K562 (cell line): ENCODE measurements around the gene MALAT1. TPM values are rescaled to one million over a fixed set of nuclear protein-coding genes. Genes with fewer than 3 reads are reported as not detected.

Experiments used
- BMI1 ChIP-seq: fragments of 150-350 bp; IDR thresholded peaks from 2 replicates; pipeline ENCODE4 v1.6.1; 2014; ENCODE audit warnings: low read length
- BRF1 ChIP-seq: IDR thresholded peaks from 3 replicates; pipeline ENCODE4 v1.6.1; 2011; ENCODE audit warnings: borderline replicate concordance, mild to moderate bottlenecking; ENCODE audit not compliant: insufficient read length; ENCODE audit errors: extremely low read depth
- CBX2 ChIP-seq: fragments of 200-600 bp; sonication (generic); IDR thresholded peaks from one replicate; pipeline ENCODE4 v1.6.1; 2012; ENCODE audit warnings: mild to moderate bottlenecking, low read length, inconsistent platforms; ENCODE audit not compliant: insufficient read depth, poor library complexity, severe bottlenecking
- COPS2 ChIP-seq: fragments of 450-650 bp; conservative IDR thresholded peaks from 2 replicates; pipeline ENCODE4 v1.6.1; 2016; ENCODE audit warnings: mild to moderate bottlenecking, moderate library complexity
- GATAD2A ChIP-seq: fragments of 450-650 bp; IDR thresholded peaks from 2 replicates; pipeline ENCODE4 v1.6.1; 2017
- GATAD2B ChIP-seq: fragments of 450-650 bp; IDR thresholded peaks from 2 replicates; pipeline ENCODE4 v1.6.1; 2017; ENCODE audit warnings: mild to moderate bottlenecking, borderline replicate concordance
- HSF4 ChIP-seq: fragments of 250-450 bp; sonication (Bioruptor Pico); IDR thresholded peaks from 2 replicates; pipeline ENCODE4 v2.1.2; 2022; ENCODE audit warnings: mild to moderate bottlenecking, moderate library complexity, borderline replicate concordance
- MAFK ChIP-seq: IDR thresholded peaks from 2 replicates; pipeline ENCODE4 v1.6.1; 2011; ENCODE audit warnings: low read length, improper control_type of control experiment
- MIER1 ChIP-seq: fragments of 450-650 bp; IDR thresholded peaks from 2 replicates; pipeline ENCODE4 v1.6.1; 2016; ENCODE audit warnings: antibody characterized with exemption, mild to moderate bottlenecking, low read depth
- ZNF347 ChIP-seq: fragments of 450-650 bp; formaldehyde crosslinking; IDR thresholded peaks from 2 replicates; pipeline ENCODE4 v1.4.0; 2020; ENCODE audit warnings: low read depth, mild to moderate bottlenecking, moderate library complexity
- ZNF561 ChIP-seq: fragments of 450-650 bp; formaldehyde crosslinking; conservative IDR thresholded peaks from 2 replicates; pipeline ENCODE4 v1.4.0; 2020; ENCODE audit warnings: mild to moderate bottlenecking, moderate library complexity
- polyA plus RNA-seq, 8 experiments: library from polyadenylated mRNA; depleted of rRNA in 4 of 8; stranded (reverse) in 5 of 8; unstranded in 3 of 8; fragments of >200 nt; fragmentation: Nextera tagmentation in 2 of 8; fragmentation: Illumina TruSeq in 1 of 8; extraction: Ambion mirVana in 2 of 8; extraction: Trizol in 1 of 8; gene quantifications; 2 replicates each; pipeline versions ENCODE4 v1.2.1 to v1.2.3, GENCODE V29; 2011 to 2014; ENCODE audit warnings: inconsistent platforms in 1 of 8, missing spikeins in 1 of 8
- total RNA-seq, 7 experiments: library from RNA; depleted of rRNA in 6 of 7; stranded (reverse); fragments of >200 nt in 6 of 7; fragmentation: Illumina TruSeq in 2 of 7; extraction: Trizol in 2 of 7; gene quantifications; 2 replicates each; pipeline versions ENCODE4 v1.2.1 to v1.2.3, GENCODE V29; 2011 to 2021; ENCODE audit warnings: low replicate concordance in 1 of 7
- TF ChIP-seq, protein P1 (sequence below), 3 experiments: fragments of 200-800 bp in 1 of 3; fragments of 250-450 bp in 1 of 3; fragments of 450-650 bp in 1 of 3; sonication (Bioruptor Pico) in 1 of 3; sonication (Bioruptor generic) in 1 of 3; formaldehyde crosslinking in 1 of 3; IDR thresholded peaks; 2 replicates each; pipeline versions ENCODE4 v1.6.1 to v1.8.0; 2016 to 2022; ENCODE audit warnings: mild to moderate bottlenecking in 2 of 3, missing genetic modification characterization in 2 of 3, missing compliant biosample characterization in 1 of 3, moderate library complexity in 1 of 3
- TF ChIP-seq, protein P2 (sequence below): fragments of 250-450 bp; sonication (Bioruptor Pico); IDR thresholded peaks from 2 replicates; pipeline ENCODE4 v1.4.0; 2020; ENCODE audit warnings: mild to moderate bottlenecking
- TF ChIP-seq, protein P3 (sequence below): sonication (generic); formaldehyde crosslinking; IDR thresholded peaks from 2 replicates; pipeline ENCODE4 v1.8.1; 2023; ENCODE audit warnings: mild to moderate bottlenecking, missing genetic modification reagents
- TF ChIP-seq, protein P4 (sequence below): fragments of 450-650 bp; conservative IDR thresholded peaks from 2 replicates; pipeline ENCODE4 v1.6.1; 2016; ENCODE audit warnings: missing genetic modification characterization, low read depth, mild to moderate bottlenecking, control low read depth, missing compliant biosample characterization
- TF ChIP-seq, protein P5 (sequence below): IDR thresholded peaks from 2 replicates; pipeline ENCODE4 v1.6.1; 2011; ENCODE audit not compliant: insufficient read length; ENCODE audit errors: extremely low read depth

Gene MALAT1
- total and polyA plus RNA-seq, 9 of the 15 experiments (the other 6 are each of a cell fraction or from before 2014, with no cell fraction given): 363 to 8,715 (median 2,351) TPM

DNA sequence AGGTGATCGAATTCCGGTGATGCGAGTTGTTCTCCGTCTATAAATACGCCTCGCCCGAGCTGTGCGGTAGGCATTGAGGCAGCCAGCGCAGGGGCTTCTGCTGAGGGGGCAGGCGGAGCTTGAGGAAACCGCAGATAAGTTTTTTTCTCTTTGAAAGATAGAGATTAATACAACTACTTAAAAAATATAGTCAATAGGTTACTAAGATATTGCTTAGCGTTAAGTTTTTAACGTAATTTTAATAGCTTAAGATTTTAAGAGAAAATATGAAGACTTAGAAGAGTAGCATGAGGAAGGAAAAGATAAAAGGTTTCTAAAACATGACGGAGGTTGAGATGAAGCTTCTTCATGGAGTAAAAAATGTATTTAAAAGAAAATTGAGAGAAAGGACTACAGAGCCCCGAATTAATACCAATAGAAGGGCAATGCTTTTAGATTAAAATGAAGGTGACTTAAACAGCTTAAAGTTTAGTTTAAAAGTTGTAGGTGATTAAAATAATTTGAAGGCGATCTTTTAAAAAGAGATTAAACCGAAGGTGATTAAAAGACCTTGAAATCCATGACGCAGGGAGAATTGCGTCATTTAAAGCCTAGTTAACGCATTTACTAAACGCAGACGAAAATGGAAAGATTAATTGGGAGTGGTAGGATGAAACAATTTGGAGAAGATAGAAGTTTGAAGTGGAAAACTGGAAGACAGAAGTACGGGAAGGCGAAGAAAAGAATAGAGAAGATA lies at the start of gene MALAT1 (continued):
- TF ChIP-seq, protein P1, sequence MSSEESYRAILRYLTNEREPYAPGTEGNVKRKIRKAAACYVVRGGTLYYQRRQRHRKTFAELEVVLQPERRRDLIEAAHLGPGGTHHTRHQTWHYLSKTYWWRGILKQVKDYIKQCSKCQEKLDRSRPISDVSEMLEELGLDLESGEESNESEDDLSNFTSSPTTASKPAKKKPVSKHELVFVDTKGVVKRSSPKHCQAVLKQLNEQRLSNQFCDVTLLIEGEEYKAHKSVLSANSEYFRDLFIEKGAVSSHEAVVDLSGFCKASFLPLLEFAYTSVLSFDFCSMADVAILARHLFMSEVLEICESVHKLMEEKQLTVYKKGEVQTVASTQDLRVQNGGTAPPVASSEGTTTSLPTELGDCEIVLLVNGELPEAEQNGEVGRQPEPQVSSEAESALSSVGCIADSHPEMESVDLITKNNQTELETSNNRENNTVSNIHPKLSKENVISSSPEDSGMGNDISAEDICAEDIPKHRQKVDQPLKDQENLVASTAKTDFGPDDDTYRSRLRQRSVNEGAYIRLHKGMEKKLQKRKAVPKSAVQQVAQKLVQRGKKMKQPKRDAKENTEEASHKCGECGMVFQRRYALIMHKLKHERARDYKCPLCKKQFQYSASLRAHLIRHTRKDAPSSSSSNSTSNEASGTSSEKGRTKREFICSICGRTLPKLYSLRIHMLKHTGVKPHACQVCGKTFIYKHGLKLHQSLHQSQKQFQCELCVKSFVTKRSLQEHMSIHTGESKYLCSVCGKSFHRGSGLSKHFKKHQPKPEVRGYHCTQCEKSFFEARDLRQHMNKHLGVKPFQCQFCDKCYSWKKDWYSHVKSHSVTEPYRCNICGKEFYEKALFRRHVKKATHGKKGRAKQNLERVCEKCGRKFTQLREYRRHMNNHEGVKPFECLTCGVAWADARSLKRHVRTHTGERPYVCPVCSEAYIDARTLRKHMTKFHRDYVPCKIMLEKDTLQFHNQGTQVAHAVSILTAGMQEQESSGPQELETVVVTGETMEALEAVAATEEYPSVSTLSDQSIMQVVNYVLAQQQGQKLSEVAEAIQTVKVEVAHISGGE (CRISPR knock-in tag; IDR thresholded peaks at IDR 0.05): peak in 1 of 3 experiments; percentile 43; a peak in 1 of 6 replicates
- TF ChIP-seq GATAD2B (no peak; the same call in 1 of the 2 replicates), MAFK (peak; percentile 41; the same call in 1 of the 2 replicates), MIER1 (no peak), CBX2 (no peak), BMI1 (no peak), HSF4 (no peak), GATAD2A (no peak), ZNF347 (CRISPR knock-in tag) (peak; percentile 92), BRF1 (no peak), ZNF561 (CRISPR knock-in tag) (peak; percentile 97), COPS2 (no peak)
- TF ChIP-seq, protein P2, sequence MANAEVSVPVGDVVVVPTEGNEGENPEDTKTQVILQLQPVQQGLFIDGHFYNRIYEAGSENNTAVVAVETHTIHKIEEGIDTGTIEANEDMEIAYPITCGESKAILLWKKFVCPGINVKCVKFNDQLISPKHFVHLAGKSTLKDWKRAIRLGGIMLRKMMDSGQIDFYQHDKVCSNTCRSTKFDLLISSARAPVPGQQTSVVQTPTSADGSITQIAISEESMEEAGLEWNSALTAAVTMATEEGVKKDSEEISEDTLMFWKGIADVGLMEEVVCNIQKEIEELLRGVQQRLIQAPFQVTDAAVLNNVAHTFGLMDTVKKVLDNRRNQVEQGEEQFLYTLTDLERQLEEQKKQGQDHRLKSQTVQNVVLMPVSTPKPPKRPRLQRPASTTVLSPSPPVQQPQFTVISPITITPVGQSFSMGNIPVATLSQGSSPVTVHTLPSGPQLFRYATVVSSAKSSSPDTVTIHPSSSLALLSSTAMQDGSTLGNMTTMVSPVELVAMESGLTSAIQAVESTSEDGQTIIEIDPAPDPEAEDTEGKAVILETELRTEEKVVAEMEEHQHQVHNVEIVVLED: peak; percentile 67
- TF ChIP-seq, protein P3, sequence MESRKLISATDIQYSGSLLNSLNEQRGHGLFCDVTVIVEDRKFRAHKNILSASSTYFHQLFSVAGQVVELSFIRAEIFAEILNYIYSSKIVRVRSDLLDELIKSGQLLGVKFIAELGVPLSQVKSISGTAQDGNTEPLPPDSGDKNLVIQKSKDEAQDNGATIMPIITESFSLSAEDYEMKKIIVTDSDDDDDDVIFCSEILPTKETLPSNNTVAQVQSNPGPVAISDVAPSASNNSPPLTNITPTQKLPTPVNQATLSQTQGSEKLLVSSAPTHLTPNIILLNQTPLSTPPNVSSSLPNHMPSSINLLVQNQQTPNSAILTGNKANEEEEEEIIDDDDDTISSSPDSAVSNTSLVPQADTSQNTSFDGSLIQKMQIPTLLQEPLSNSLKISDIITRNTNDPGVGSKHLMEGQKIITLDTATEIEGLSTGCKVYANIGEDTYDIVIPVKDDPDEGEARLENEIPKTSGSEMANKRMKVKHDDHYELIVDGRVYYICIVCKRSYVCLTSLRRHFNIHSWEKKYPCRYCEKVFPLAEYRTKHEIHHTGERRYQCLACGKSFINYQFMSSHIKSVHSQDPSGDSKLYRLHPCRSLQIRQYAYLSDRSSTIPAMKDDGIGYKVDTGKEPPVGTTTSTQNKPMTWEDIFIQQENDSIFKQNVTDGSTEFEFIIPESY: peak; percentile 53
- TF ChIP-seq, protein P4, sequence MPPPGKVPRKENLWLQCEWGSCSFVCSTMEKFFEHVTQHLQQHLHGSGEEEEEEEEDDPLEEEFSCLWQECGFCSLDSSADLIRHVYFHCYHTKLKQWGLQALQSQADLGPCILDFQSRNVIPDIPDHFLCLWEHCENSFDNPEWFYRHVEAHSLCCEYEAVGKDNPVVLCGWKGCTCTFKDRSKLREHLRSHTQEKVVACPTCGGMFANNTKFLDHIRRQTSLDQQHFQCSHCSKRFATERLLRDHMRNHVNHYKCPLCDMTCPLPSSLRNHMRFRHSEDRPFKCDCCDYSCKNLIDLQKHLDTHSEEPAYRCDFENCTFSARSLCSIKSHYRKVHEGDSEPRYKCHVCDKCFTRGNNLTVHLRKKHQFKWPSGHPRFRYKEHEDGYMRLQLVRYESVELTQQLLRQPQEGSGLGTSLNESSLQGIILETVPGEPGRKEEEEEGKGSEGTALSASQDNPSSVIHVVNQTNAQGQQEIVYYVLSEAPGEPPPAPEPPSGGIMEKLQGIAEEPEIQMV (tag): no peak
- TF ChIP-seq, protein P5, sequence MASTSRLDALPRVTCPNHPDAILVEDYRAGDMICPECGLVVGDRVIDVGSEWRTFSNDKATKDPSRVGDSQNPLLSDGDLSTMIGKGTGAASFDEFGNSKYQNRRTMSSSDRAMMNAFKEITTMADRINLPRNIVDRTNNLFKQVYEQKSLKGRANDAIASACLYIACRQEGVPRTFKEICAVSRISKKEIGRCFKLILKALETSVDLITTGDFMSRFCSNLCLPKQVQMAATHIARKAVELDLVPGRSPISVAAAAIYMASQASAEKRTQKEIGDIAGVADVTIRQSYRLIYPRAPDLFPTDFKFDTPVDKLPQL: peak; percentile 96
